Activated T-cell treated with anti-CD3 and anti-CD28 coated beads, Interleukin-2, amount 50 U/mL, for 4 hours (primary cell): Measurements from ENCODE around the gene RAD51B. TPM values are rescaled to one million over a fixed set of nuclear protein-coding genes. Genes with fewer than 3 reads are reported as not detected.

Experiments
- ATAC-seq, 2 donors: fragments of 200-7000 bp; cut with Tn5 transposase; one replicate each; pipeline ENCODE4 v1.10.0; 2021
- DNase-seq: peaks from one replicate; pipeline ENCODE4 v3.0.0-alpha.2; 2020
- H3K27me3 Mint-ChIP-seq: one replicate; pipeline ENCODE4 v1.8.0; 2021; ENCODE audit warnings: low read depth, mixed read lengths
- H3K36me3 Mint-ChIP-seq: one replicate; pipeline ENCODE4 v1.8.0; 2022; ENCODE audit warnings: mixed read lengths; ENCODE audit not compliant: insufficient read depth
- H3K4me1 Mint-ChIP-seq: one replicate; pipeline ENCODE4 v1.8.0; 2021; ENCODE audit warnings: low read depth, mixed read lengths
- H3K4me3 Mint-ChIP-seq: one replicate; pipeline ENCODE4 v1.8.0; 2021; ENCODE audit warnings: mild to moderate bottlenecking, moderate library complexity, mixed read lengths
- H3K9me3 Mint-ChIP-seq: one replicate; pipeline ENCODE4 v1.8.0; 2021; ENCODE audit warnings: mixed read lengths
- total RNA-seq, 3 donors: library from RNA; stranded (reverse); gene quantifications; one replicate each; pipeline ENCODE4 v1.2.1, GENCODE V29; 2021

RAD51B gene
- total RNA-seq, 3 donors from 2014 or later: 10.6 to 16.1 (median 14.2) TPM

GRCh38 chr14:68145539-68145938 is 326.0 kb downstream of the RAD51B start:
- H3K4me3 Mint-ChIP-seq: no peak overlapping the region
- DNase-seq (no peak), ATAC-seq (no peak)
- peaks cover 16% of the 10 kb centered on the region for H3K4me1 Mint-ChIP-seq
- H3K9me3 Mint-ChIP-seq: peaks cover 21% of the 10 kb centered on the region
- no peaks in the 10 kb centered on the region for H3K27me3 Mint-ChIP-seq
- H3K36me3 Mint-ChIP-seq: peaks cover 9% of the 10 kb centered on the region

- ATAC-seq (no peak), DNase-seq (no peak)
- Mint-ChIP-seq H3K9me3 (peaks cover 32% of the 10 kb centered on the region), H3K27me3 (no peaks in the 10 kb centered on the region), H3K36me3 (peaks cover 13% of the 10 kb centered on the region), H3K4me3 (no peak overlapping the region), H3K4me1 (peaks cover 16% of the 10 kb centered on the region)
These were observed 327.2 kb downstream of the RAD51B start for GRCh38 chr14:68146818-68147217.

- H3K4me3 Mint-ChIP-seq: no peak overlapping the region
- peaks cover 16% of the 10 kb centered on the region for H3K4me1 Mint-ChIP-seq
- H3K9me3 Mint-ChIP-seq: peaks cover 32% of the 10 kb centered on the region
- peaks cover 13% of the 10 kb centered on the region for H3K36me3 Mint-ChIP-seq
- ATAC-seq: no peak
- no peak for DNase-seq
- no peaks in the 10 kb centered on the region for H3K27me3 Mint-ChIP-seq
These were observed 327.7 kb downstream of the RAD51B start for GRCh38 chr14:68147303-68147702.

GRCh38 chr14:68148276-68148675 is 328.7 kb downstream of the RAD51B start:
- Mint-ChIP-seq H3K9me3 (peaks cover 37% of the 10 kb centered on the region), H3K27me3 (no peaks in the 10 kb centered on the region), H3K4me3 (no peak overlapping the region), H3K4me1 (peaks cover 14% of the 10 kb centered on the region), H3K36me3 (peaks cover 16% of the 10 kb centered on the region)
- ATAC-seq (no peak), DNase-seq (no peak)

GRCh38 chr14:68148763-68149162 is 329.2 kb downstream of the RAD51B start:
- Mint-ChIP-seq H3K9me3 (peaks cover 39% of the 10 kb centered on the region), H3K4me1 (peaks cover 11% of the 10 kb centered on the region), H3K36me3 (peaks cover 16% of the 10 kb centered on the region), H3K4me3 (no peak overlapping the region), H3K27me3 (no peaks in the 10 kb centered on the region)
- ATAC-seq (no peak), DNase-seq (no peak)

- ATAC-seq (no peak), DNase-seq (no peak)
- Mint-ChIP-seq H3K27me3 (no peaks in the 10 kb centered on the region), H3K9me3 (peaks cover 27% of the 10 kb centered on the region), H3K4me1 (no peaks in the 10 kb centered on the region), H3K4me3 (no peak overlapping the region), H3K36me3 (peaks cover 6% of the 10 kb centered on the region)
These were observed 333.7 kb downstream of the RAD51B start for GRCh38 chr14:68153275-68153674.

GRCh38 chr14:68154275-68154674 is 334.7 kb downstream of the RAD51B start:
- Mint-ChIP-seq H3K27me3 (no peaks in the 10 kb centered on the region), H3K36me3 (peaks cover 6% of the 10 kb centered on the region), H3K4me1 (no peaks in the 10 kb centered on the region), H3K9me3 (peaks cover 23% of the 10 kb centered on the region), H3K4me3 (no peak overlapping the region)
- DNase-seq: no peak
- ATAC-seq: no peak

GRCh38 chr14:68157971-68158371 is 338.4 kb downstream of the RAD51B start:
- DNase-seq (no peak), ATAC-seq (no peak)
- H3K36me3 Mint-ChIP-seq: no peaks in the 10 kb centered on the region
- no peaks in the 10 kb centered on the region for H3K27me3 Mint-ChIP-seq
- H3K4me3 Mint-ChIP-seq: no peak overlapping the region
- no peaks in the 10 kb centered on the region for H3K4me1 Mint-ChIP-seq
- H3K9me3 Mint-ChIP-seq: peaks cover 9% of the 10 kb centered on the region

GRCh38 chr14:68158640-68159039 is 339.1 kb downstream of the RAD51B start:
- Mint-ChIP-seq H3K27me3 (no peaks in the 10 kb centered on the region), H3K4me1 (no peaks in the 10 kb centered on the region)

GRCh38 chr14:68159701-68160633 is 340.4 kb downstream of the RAD51B start:
- H3K36me3 Mint-ChIP-seq: no peaks in the 10 kb centered on the region
- H3K9me3 Mint-ChIP-seq: no peaks in the 10 kb centered on the region
- no peaks in the 10 kb centered on the region for H3K27me3 Mint-ChIP-seq
- DNase-seq (no peak), ATAC-seq (no peak)
- H3K4me1 Mint-ChIP-seq: no peaks in the 10 kb centered on the region
- no peak overlapping the region for H3K4me3 Mint-ChIP-seq

More at GRCh38 chr14:68158640-68159039, 339.1 kb downstream of the RAD51B start:
- no peaks in the 10 kb centered on the region for H3K36me3 Mint-ChIP-seq
- H3K4me3 Mint-ChIP-seq: no peak overlapping the region
- peaks cover 5% of the 10 kb centered on the region for H3K9me3 Mint-ChIP-seq
- ATAC-seq (no peak), DNase-seq (no peak)

GRCh38 chr14:68160779-68161546 is 341.4 kb downstream of the RAD51B start:
- DNase-seq: no peak
- no peak for ATAC-seq
- Mint-ChIP-seq H3K4me1 (no peaks in the 10 kb centered on the region), H3K9me3 (no peaks in the 10 kb centered on the region), H3K4me3 (no peak overlapping the region), H3K27me3 (no peaks in the 10 kb centered on the region), H3K36me3 (no peaks in the 10 kb centered on the region)

- no peak overlapping the region for H3K4me3 Mint-ChIP-seq
- no peaks in the 10 kb centered on the region for H3K36me3 Mint-ChIP-seq
- no peaks in the 10 kb centered on the region for H3K27me3 Mint-ChIP-seq
- H3K9me3 Mint-ChIP-seq: no peaks in the 10 kb centered on the region
- ATAC-seq (no peak), DNase-seq (no peak)
- H3K4me1 Mint-ChIP-seq: no peaks in the 10 kb centered on the region
These were observed 343.3 kb downstream of the RAD51B start for GRCh38 chr14:68162887-68163286.

- Mint-ChIP-seq H3K36me3 (no peaks in the 10 kb centered on the region), H3K9me3 (no peaks in the 10 kb centered on the region), H3K27me3 (no peaks in the 10 kb centered on the region), H3K4me1 (no peaks in the 10 kb centered on the region), H3K4me3 (no peak overlapping the region)
- DNase-seq: no peak
- no peak for ATAC-seq
These were observed 345.1 kb downstream of the RAD51B start for GRCh38 chr14:68164711-68165113.

- no peak overlapping the region for H3K4me3 Mint-ChIP-seq
- no peak for ATAC-seq
- H3K4me1 Mint-ChIP-seq: no peaks in the 10 kb centered on the region
These were observed 345.8 kb downstream of the RAD51B start for GRCh38 chr14:68165274-68165843.

More at GRCh38 chr14:68165274-68165843, 345.8 kb downstream of the RAD51B start:
- DNase-seq: no peak
- no peaks in the 10 kb centered on the region for H3K27me3 Mint-ChIP-seq
- no peaks in the 10 kb centered on the region for H3K36me3 Mint-ChIP-seq
- H3K9me3 Mint-ChIP-seq: no peaks in the 10 kb centered on the region
